PC-3 (cell line): ENCODE results near the gene ADAM22. TPM values are rescaled to one million over a fixed set of nuclear protein-coding genes. Genes with fewer than 3 reads are reported as not detected.

Experiments used
- ATAC-seq: fragments of 200-7000 bp; cut with Tn5 transposase; 2 replicates; pipeline ENCODE4 v1.9.1; 2020; ENCODE audit warnings: mild to moderate bottlenecking, moderate library complexity
- BruUV-seq: library from RNA; stranded (reverse); fragments of 400-500 nt; replicated peaks from 2 replicates; lab custom pipeline; 2021; lab: Mats Ljungman, UMichigan
- CTCF ChIA-PET: fragments of 300-600 bp; sonication (Branson Sonifier 250); formaldehyde crosslinking; loops from one replicate; lab custom pipeline; 2022; ENCODE audit warnings: antibody characterized with exemption; lab: Charles Lee
- POLR2A ChIA-PET: fragments of 300-600 bp; sonication (Branson Sonifier 250); formaldehyde crosslinking; loops from one replicate; lab custom pipeline; 2022; ENCODE audit warnings: antibody characterized with exemption; ENCODE audit not compliant: unreplicated experiment; lab: Charles Lee
- DNase-seq: peaks from one replicate; pipeline ENCODE4 v3.0.0-alpha.2; 2015
- H2AFZ ChIP-seq: fragments of 300-600 bp; sonication (generic); 2 replicates; pipeline ENCODE4 v1.6.0; 2016; ENCODE audit warnings: antibody characterized with exemption, low read length
- H3F3A ChIP-seq: fragments of 300-600 bp; sonication (generic); one replicate; pipeline ENCODE4 v1.6.0; 2017; ENCODE audit warnings: antibody characterized with exemption, low read length, control low read depth, mild to moderate bottlenecking; ENCODE audit not compliant: unreplicated experiment
- H3K27ac ChIP-seq: fragments of 300-600 bp; sonication (generic); 2 replicates; pipeline ENCODE4 v1.5.1; 2016; ENCODE audit warnings: mild to moderate bottlenecking, low read length
- H3K27me3 ChIP-seq: fragments of 300-600 bp; sonication (generic); 2 replicates; pipeline ENCODE4 v1.6.1; 2016; ENCODE audit warnings: low read length, mixed read lengths
- H3K36me3 ChIP-seq: fragments of 300-600 bp; sonication (generic); 2 replicates; pipeline ENCODE4 v1.6.1; 2016; ENCODE audit warnings: low read depth, mixed run types, low read length, mixed read lengths
- H3K4me1 ChIP-seq: fragments of 300-600 bp; sonication (generic); 2 replicates; pipeline ENCODE4 v1.5.1; 2016; ENCODE audit warnings: low read length; ENCODE audit not compliant: insufficient read depth
- H3K4me2 ChIP-seq: fragments of 300-600 bp; sonication (generic); 2 replicates; pipeline ENCODE4 v1.6.0; 2016; ENCODE audit warnings: low read length
- H3K4me3 ChIP-seq: fragments of 300-600 bp; sonication (generic); 2 replicates; pipeline ENCODE4 v1.5.1; 2016; ENCODE audit warnings: mild to moderate bottlenecking, low read length, mixed read lengths
- H3K79me2 ChIP-seq: fragments of 300-600 bp; sonication (generic); 2 replicates; pipeline ENCODE4 v1.6.1; 2017; ENCODE audit warnings: low read length, mixed read lengths
- H3K9ac ChIP-seq: fragments of 300-600 bp; sonication (generic); 2 replicates; pipeline ENCODE4 v1.6.0; 2016; ENCODE audit warnings: mild to moderate bottlenecking, low read length
- H3K9me2 ChIP-seq: fragments of 300-600 bp; sonication (generic); replicated peaks from 2 replicates; pipeline ENCODE4 v1.6.1; 2016; ENCODE audit warnings: mixed run types, low read length, mixed read lengths
- H3K9me3 ChIP-seq: fragments of 300-600 bp; sonication (generic); 2 replicates; pipeline ENCODE4 v1.6.1; 2016; ENCODE audit warnings: low read length, mixed read lengths
- H4K20me1 ChIP-seq: fragments of 300-600 bp; sonication (generic); 2 replicates; pipeline ENCODE4 v1.6.1; 2016; ENCODE audit warnings: low read length, mixed read lengths
- CTCF ChIP-seq: fragments of 300-600 bp; sonication (generic); conservative IDR thresholded peaks from 2 replicates; pipeline ENCODE4 v1.5.1; 2017; ENCODE audit warnings: antibody characterized with exemption, low read depth, mild to moderate bottlenecking, low read length
- EZH2 ChIP-seq: fragments of 300-600 bp; sonication (generic); IDR thresholded peaks from one replicate; pipeline ENCODE4 v1.6.1; 2017; ENCODE audit warnings: antibody characterized with exemption, mild to moderate bottlenecking, low read length; ENCODE audit not compliant: unreplicated experiment
- EZH2phosphoT487 ChIP-seq: fragments of 300-600 bp; sonication (generic); IDR thresholded peaks from 2 replicates; pipeline ENCODE4 v1.6.1; 2018; ENCODE audit warnings: mild to moderate bottlenecking, antibody characterized with exemption, low read length, borderline replicate concordance
- intact Hi-C: fragments of 100-400 bp; cut with micrococcal nuclease; formaldehyde crosslinking; loops from 2 replicates; pipeline ENCODE4 v1.9.0; 2023
- total RNA-seq: library from RNA; depleted of rRNA; stranded (reverse); fragments of >200 nt; gene quantifications from 2 replicates; pipeline ENCODE4 v1.2.3, GENCODE V29; 2014

Gene ADAM22
- total RNA-seq, 1 experiment from 2014 or later: 4.4 TPM

GRCh38 chr7:88012086-88012485 is 78.0 kb downstream of the ADAM22 start:
- no peak for DNase-seq
- TF ChIP-seq CTCF (no peak), EZH2 (no peak), EZH2phosphoT487 (no peak)
- no peak overlapping the region for H3K4me3 ChIP-seq
- no peak overlapping the region for H3K9ac ChIP-seq
- no peaks in the 10 kb centered on the region for H3K79me2 ChIP-seq
- H3F3A ChIP-seq: no peaks in the 10 kb centered on the region
- H3K9me2 ChIP-seq: no peaks in the 10 kb centered on the region
- no peaks in the 10 kb centered on the region for H3K27me3 ChIP-seq
- no peak for ATAC-seq
- H2AFZ ChIP-seq: no peak overlapping the region
- H3K9me3 ChIP-seq: no peaks in the 10 kb centered on the region
- no peaks in the 10 kb centered on the region for H3K36me3 ChIP-seq
- CTCF ChIA-PET: no interaction called here
- intact Hi-C loops: no loop called here
- POLR2A ChIA-PET: no interaction called here
- H3K27ac ChIP-seq: no peak overlapping the region
- BruUV-seq: no TSS peak
- H3K4me1 ChIP-seq: no peaks in the 10 kb centered on the region
- no peaks in the 10 kb centered on the region for H4K20me1 ChIP-seq
- H3K4me2 ChIP-seq: no peak overlapping the region

DNA sequence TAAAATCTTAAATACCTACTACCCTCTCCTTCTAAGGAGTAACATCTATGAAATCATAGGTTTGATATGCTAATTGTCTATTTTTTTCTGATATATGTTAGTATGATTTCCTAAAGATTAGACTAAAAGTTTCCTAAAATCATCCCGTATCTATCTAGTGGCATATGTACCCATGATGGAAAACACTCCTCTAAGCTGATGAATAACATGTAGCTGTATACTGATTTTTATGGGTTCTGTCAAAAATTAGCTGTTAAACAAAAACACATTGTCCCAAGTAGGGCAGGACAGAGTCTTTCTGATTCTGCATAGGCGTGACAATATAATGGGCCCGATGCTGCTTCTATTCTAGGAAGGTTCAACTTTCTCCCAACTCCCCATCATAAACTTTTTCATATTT is 79.9 kb downstream of the ADAM22 start:
- CTCF ChIA-PET: no interaction called here
- H2AFZ ChIP-seq: no peak overlapping the region
- H3K4me1 ChIP-seq: no peaks in the 10 kb centered on the region
- no peaks in the 10 kb centered on the region for H3K79me2 ChIP-seq
- intact Hi-C loops: no loop called here
- no peak for TF ChIP-seq EZH2
- TF ChIP-seq EZH2phosphoT487: no peak
- no peak for TF ChIP-seq CTCF
- no peak overlapping the region for H3K27ac ChIP-seq
- no peaks in the 10 kb centered on the region for H3K36me3 ChIP-seq
- H3F3A ChIP-seq: no peaks in the 10 kb centered on the region
- POLR2A ChIA-PET: no interaction called here
- H3K9ac ChIP-seq: no peak overlapping the region
- no peaks in the 10 kb centered on the region for H3K9me3 ChIP-seq
- no peak for DNase-seq
- H3K9me2 ChIP-seq: no peaks in the 10 kb centered on the region
- H3K27me3 ChIP-seq: no peaks in the 10 kb centered on the region
- ATAC-seq: no peak
- BruUV-seq: no TSS peak
- no peaks in the 10 kb centered on the region for H4K20me1 ChIP-seq
- H3K4me3 ChIP-seq: no peak overlapping the region
- H3K4me2 ChIP-seq: no peak overlapping the region

DNA sequence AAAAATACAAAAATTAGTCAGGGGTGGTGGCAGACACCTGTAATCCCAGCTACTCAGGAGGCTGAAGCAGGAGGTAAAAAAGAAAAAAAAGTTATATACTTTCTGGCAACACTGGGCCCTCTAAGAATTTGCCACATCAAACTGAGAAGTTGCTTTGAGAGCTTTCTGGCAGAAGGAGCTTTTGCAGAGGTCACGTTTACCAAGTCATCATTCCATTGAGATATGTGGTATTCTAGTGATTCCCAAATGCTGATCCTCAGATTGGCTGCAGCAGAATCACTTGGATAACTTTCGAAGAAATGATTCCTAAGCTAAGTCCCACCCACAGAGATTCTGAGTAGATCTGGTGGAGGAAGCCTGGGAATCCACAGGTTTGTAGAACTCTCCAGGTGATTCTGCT is 80.5 kb downstream of the ADAM22 start:
- no peaks in the 10 kb centered on the region for H3K27me3 ChIP-seq
- ATAC-seq (no peak), DNase-seq (no peak)
- no peak overlapping the region for H3K9ac ChIP-seq
- ChIA-PET CTCF (no interaction called here), POLR2A (no interaction called here)
- H3K36me3 ChIP-seq: no peaks in the 10 kb centered on the region
- TF ChIP-seq EZH2 (no peak), EZH2phosphoT487 (no peak), CTCF (no peak)
- no peaks in the 10 kb centered on the region for H3F3A ChIP-seq
- no peak overlapping the region for H3K4me2 ChIP-seq
- no peaks in the 10 kb centered on the region for H3K4me1 ChIP-seq
- intact Hi-C loops: no loop called here
- no peaks in the 10 kb centered on the region for H4K20me1 ChIP-seq
- no peak overlapping the region for H3K4me3 ChIP-seq
- no peak overlapping the region for H2AFZ ChIP-seq
- H3K9me2 ChIP-seq: no peaks in the 10 kb centered on the region
- BruUV-seq: no TSS peak
- H3K79me2 ChIP-seq: no peaks in the 10 kb centered on the region
- no peak overlapping the region for H3K27ac ChIP-seq
- H3K9me3 ChIP-seq: no peaks in the 10 kb centered on the region
